HK-2 (cell line): ENCODE results near the gene TBC1D2B.
"Not testable (repeated sequence)": the region's sequence is repeated elsewhere in the genome, so short reads cannot be mapped to it uniquely, and the experiment has no call there.

Experiments
- DNase-seq: peaks from one replicate; pipeline ENCODE4 v3.0.0-alpha.2; 2018; ENCODE audit not compliant: unreplicated experiment

TBC1D2B gene

GRCh38 chr15:77988347-77989295 lies 88.9 kb downstream of the TBC1D2B start:
- no peak for DNase-seq

- not testable (repeated sequence) for DNase-seq
Observed at GRCh38 chr15:77987765-77988136, 89.8 kb downstream of the TBC1D2B start.

DNA sequence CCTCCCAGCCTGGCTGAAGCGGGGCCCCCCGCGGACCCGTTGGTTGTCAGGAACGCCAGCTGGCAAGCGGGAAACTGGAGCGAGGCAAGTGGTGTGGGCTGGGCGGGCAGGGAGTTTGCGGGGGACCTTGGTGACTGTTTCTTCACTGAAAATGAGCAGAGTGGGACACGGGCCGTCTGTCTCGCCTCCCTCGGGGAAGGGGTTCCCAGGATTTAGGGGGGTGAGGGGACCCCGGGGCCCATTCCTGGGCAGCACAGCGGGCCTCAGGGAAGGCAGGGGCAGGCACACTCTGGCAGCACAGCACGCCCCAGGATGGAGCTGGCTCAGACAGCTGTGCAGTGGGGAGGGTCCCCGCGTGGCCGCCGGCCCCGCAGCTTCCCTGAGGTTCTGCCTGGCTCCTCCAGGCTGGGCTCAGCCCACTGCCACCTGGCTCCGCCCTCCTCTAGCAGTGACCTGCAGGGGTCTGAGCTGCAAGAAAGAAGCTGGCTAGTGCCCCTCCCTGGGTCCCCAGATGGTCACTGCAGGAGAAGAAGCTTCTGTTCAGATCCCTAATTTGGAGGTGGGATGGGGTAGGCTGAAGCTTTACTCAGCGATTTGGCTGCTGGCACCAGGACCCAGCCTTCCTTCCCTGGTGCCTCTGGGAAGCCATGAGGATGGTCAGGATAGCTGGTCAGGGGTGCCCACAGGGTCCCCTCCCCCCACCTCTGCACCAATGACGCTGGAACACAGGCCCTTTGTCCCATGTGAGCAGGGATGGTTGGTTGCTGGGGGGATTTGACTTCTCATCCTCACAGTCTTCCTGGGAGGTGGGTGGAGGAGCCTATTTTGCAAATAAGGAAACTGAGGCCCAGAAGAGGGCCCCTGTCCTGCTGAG lies 90.4 kb downstream of the TBC1D2B start:
- no peak for DNase-seq

DNA sequence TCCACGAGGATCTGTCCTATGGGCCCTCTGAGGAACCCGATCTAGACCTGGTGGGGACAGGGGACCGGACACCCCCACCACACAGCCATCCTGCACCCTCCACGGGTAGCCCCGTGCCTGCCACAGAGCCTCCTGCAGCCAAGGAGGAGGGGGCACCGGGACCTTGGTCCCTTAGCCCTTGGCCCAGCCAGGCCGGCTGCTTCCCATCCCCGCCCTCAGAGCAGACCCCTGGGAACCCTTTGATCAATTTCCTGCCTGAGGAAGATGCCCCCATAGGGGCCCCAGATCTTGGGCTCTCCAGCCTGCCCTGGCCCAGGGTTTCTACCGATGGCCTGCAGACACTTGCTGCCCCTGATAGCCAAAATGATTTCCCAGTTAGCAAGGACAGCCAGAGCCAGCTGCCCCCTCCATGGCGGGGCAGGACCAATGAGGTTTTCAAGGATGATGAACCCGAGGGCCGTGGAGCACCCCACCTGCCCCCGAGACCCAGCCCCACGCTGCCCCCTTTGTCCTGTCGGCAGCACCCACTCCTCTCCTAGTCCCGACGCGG lies 91.5 kb downstream of the TBC1D2B start:
- no peak for DNase-seq

- DNase-seq, result no peak
Observed at GRCh38 chr15:77985031-77985930, 92.2 kb downstream of the TBC1D2B start.

- DNase-seq, result no peak
Observed at GRCh38 chr15:77984446-77984861, 93.1 kb downstream of the TBC1D2B start.

- DNase-seq, result no peak
Observed at GRCh38 chr15:77983708-77984445, 93.6 kb downstream of the TBC1D2B start.

- DNase-seq, result no peak
Observed at GRCh38 chr15:77983091-77983707, 94.3 kb downstream of the TBC1D2B start.

- no peak for DNase-seq
Observed at GRCh38 chr15:77982127-77982490, 95.4 kb downstream of the TBC1D2B start.

- no peak for DNase-seq
Observed at GRCh38 chr15:77981281-77982126, 96.0 kb downstream of the TBC1D2B start.

DNA sequence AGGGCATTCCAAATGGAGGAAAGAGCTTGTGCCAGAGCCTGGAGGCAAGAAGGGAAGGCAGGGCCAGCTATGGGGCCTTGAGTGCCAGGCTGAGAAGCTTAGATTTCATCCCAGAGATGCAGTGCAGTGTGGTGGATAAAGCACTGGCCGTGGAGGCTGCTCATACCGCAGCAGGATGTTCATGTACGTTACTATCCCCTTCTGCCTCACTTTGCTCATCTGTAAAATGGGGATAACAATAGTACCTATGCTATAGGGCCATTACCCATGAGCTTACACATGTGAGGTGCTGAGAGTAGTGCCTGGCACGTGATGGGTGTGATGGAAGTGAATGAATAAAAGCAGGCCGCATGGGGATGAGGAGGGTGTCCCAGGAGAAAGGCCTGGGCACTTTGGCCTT lies 96.8 kb downstream of the TBC1D2B start:
- DNase-seq, result not testable (repeated sequence)

- no peak for DNase-seq
Observed at GRCh38 chr15:77980098-77980497, 97.4 kb downstream of the TBC1D2B start.

GRCh38 chr15:77979157-77979556 lies 98.4 kb downstream of the TBC1D2B start:
- DNase-seq, result not testable (repeated sequence)

GRCh38 chr15:77978759-77979145 lies 98.8 kb downstream of the TBC1D2B start:
- DNase-seq, result not testable (repeated sequence)

DNA sequence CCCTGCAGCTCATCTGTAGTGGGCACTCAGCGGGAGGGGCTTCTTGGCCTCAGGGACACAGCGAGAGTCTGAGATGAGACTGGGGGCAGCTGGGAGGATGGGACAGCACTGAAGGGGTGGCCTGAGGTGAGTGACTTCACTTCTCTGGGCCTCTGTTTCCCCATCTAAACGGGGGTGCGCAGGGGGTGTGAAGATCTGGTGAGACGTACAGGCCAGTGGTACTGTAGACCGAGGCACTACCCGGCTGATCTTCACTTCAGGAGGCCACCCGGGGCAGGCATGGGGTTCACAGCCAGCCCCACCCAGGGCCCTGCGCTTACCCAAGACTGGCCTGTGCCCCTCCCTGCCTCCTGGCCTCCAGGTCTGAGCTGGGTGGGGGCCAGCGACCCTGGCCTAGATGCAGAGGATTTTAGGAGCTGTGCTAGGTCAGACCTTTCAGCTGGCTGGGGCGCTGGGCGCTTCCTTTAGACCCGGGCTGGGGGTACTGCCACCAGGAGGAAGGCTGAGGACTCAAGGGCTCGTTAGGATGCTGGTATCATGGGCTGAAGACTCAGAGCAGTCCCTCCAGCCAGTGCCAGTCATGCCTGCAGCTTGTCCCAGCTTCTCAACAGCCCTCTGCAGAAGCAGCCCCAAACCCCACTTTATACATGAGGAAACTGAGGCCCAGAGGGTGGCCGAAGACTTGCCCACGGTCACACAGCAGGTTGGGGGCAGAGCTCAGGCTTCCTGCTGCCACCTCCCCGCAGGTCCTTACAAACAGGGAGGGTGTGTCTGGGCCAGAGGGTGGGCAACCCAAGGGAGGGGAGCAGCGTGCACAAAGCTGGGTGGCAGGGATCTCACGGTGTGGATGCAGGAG lies 99.4 kb downstream of the TBC1D2B start:
- not testable (repeated sequence) for DNase-seq

DNA sequence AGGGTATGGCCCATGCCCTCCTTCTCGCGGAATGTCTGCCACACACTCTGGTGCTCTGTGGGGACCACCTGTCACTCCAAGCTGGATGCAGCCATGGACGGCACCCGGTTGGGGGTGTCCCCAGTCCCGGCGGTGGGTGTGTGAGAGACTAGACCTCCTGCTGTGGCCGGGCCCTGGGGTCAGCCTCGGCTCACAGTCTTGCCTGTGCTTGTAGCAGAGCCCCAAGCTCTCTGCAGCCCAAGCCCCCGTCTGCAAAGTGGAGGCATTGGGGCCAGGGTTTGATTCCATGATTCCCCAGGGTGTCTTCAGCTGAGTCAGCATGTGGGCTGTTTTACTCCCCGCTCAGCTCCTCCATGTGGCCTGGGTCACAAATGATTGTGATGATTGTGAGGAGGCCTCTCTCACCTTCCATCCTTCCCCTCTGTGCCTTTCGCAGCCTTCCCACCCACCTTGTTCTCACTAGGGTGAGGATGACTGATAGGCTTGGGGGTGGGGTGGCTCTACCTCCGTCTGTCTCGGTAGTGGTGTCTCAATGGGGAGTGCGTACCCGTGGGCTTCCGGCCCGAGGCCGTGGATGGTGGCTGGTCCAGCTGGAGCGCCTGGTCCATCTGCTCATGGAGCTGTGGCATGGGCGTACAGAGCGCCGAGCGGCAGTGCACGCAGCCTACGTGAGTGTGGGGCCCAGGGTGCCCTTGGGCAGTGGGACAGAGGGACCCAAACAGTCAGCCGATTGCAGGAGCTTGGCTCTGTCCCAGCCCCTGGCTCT lies 100.6 kb downstream of the TBC1D2B start:
- DNase-seq, result not testable (repeated sequence)

DNA sequence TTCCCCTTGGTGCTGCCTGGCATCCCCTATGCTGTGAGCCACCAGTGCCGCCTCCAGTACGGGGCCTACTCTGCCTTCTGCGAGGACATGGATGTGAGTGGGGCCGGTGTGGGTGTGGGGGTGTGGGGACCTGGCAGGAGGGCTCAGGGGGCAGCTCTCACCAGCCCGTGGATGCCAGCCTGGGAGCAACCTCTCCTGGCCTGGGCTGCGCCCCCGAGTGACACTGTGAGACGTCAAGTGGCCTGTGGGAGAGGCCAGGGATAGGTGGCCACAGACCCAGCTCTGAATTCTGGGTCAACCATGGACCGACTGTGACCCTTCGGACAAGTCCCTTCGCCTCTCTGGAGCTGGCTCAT lies 101.4 kb downstream of the TBC1D2B start:
- DNase-seq, result not testable (repeated sequence)
